ENCODE data around the gene IQSEC3. TPM values are rescaled to one million over a fixed set of nuclear protein-coding genes. Genes with fewer than 3 reads are reported as not detected.

Gene IQSEC3
- total RNA-seq, 1 experiment from 2014 or later: 1.7 TPM

DNA sequence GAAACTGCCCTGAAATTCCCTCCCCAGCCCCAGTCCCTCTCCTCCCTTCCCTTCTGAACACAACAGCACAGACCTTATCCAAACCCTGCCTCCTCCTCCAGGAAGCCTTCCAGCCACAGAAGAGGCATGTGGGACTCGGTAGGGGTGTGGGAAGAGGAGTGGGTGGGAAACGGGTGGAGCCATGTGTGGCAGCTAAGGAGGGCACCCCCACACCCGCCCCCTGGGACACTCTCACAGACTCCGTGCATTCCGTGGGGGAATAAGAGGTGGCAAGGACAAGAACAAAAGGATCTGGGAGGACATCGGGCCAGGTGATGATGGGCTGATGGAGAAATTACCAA lies 123.0 kb downstream of the IQSEC3 start (continued):
- TF ChIP-seq ELF4 (CRISPR knock-in tag; IDR thresholded peaks at IDR 0.05; ENCODE audit: low read depth) (no peak), ZNF121 (CRISPR knock-in tag; IDR thresholded peaks at IDR 0.05) (no peak), ZNF671 (CRISPR knock-in tag; IDR thresholded peaks at IDR 0.05) (no peak)

GRCh38 chr12:190881-191280 lies 124.3 kb downstream of the IQSEC3 start:
- no peaks in the 10 kb centered on the region for H3K4me1 Mint-ChIP-seq
- peaks cover 45% of the 10 kb centered on the region for H3K27me3 Mint-ChIP-seq (ENCODE audit: low read depth)
- ATAC-seq (no peak), DNase-seq (ENCODE audit: low spot score) (no peak)
- no peak overlapping the region for H3K27ac Mint-ChIP-seq
- TF ChIP-seq, protein P1, sequence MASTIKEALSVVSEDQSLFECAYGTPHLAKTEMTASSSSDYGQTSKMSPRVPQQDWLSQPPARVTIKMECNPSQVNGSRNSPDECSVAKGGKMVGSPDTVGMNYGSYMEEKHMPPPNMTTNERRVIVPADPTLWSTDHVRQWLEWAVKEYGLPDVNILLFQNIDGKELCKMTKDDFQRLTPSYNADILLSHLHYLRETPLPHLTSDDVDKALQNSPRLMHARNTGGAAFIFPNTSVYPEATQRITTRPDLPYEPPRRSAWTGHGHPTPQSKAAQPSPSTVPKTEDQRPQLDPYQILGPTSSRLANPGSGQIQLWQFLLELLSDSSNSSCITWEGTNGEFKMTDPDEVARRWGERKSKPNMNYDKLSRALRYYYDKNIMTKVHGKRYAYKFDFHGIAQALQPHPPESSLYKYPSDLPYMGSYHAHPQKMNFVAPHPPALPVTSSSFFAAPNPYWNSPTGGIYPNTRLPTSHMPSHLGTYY (CRISPR knock-in tag; IDR thresholded peaks at IDR 0.05): no peak
- TF ChIP-seq NR2C2 (CRISPR knock-in tag; IDR thresholded peaks at IDR 0.05): no peak
- no peak for TF ChIP-seq HMGXB4 (CRISPR knock-in tag; IDR thresholded peaks at IDR 0.05)
- no peak for TF ChIP-seq ZNF317 (CRISPR knock-in tag; IDR thresholded peaks at IDR 0.05; ENCODE audit: borderline replicate concordance, low read depth)
- TF ChIP-seq GABPB1 (CRISPR knock-in tag; IDR thresholded peaks at IDR 0.05): no peak
- peaks cover 6% of the 10 kb centered on the region for H3K9me3 Mint-ChIP-seq
- ChIA-PET POLR2A (interaction anchor here (1.2 kb wide), 1 partner anchor 29 kb away, joined by 4 read pairs; no protein-coding TSS in a partner anchor), CTCF (interaction anchor here (1.1 to 4.2 kb wide), 4 partner anchors 11 to 30 kb away, joined by 3 to 52 read pairs (median 6); no protein-coding TSS in a partner anchor)
- no peak overlapping the region for H3K4me3 Mint-ChIP-seq
- H3K36me3 Mint-ChIP-seq: 0 out of 2 replicates have a peak, but pooled peaks cover 3% of the 10 kb centered on the region

GRCh38 chr12:191541-191940 lies 125.0 kb downstream of the IQSEC3 start:
- Mint-ChIP-seq H3K27me3 (ENCODE audit: low read depth) (peaks cover 42% of the 10 kb centered on the region), H3K36me3 (0 out of 2 replicates have a peak, but pooled peaks cover 3% of the 10 kb centered on the region), H3K4me3 (no peak overlapping the region), H3K4me1 (no peaks in the 10 kb centered on the region), H3K9me3 (peaks cover 6% of the 10 kb centered on the region), H3K27ac (no peak overlapping the region)
- DNase-seq (ENCODE audit: low spot score) (no peak), ATAC-seq (no peak)
- POLR2A ChIA-PET: no interaction called here
- TF ChIP-seq GTF2I (CRISPR knock-in tag; conservative IDR thresholded peaks at IDR 0.05) (no peak), TEAD4 (CRISPR knock-in tag; IDR thresholded peaks at IDR 0.05) (no peak), ZNF232 (CRISPR knock-in tag; IDR thresholded peaks at IDR 0.05) (no peak), NR3C1 (CRISPR knock-in tag; conservative IDR thresholded peaks at IDR 0.05; ENCODE audit: low read depth) (no peak), EMX1 (CRISPR knock-in tag; IDR thresholded peaks at IDR 0.05) (no peak), ZNF138 (CRISPR knock-in tag; conservative IDR thresholded peaks at IDR 0.05) (no peak), HMGA2 (CRISPR knock-in tag; IDR thresholded peaks at IDR 0.05) (no peak), TP53 (CRISPR knock-in tag; IDR thresholded peaks at IDR 0.05) (no peak), ATF2 (CRISPR knock-in tag; IDR thresholded peaks at IDR 0.05; ENCODE audit: borderline replicate concordance, low read depth) (no peak), HMGXB4 (CRISPR knock-in tag; IDR thresholded peaks at IDR 0.05) (no peak), ZNF425 (CRISPR knock-in tag; conservative IDR thresholded peaks at IDR 0.05) (no peak)
- TF ChIP-seq, protein P2, sequence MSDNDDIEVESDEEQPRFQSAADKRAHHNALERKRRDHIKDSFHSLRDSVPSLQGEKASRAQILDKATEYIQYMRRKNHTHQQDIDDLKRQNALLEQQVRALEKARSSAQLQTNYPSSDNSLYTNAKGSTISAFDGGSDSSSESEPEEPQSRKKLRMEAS (CRISPR knock-in tag; IDR thresholded peaks at IDR 0.05): no peak
- TF ChIP-seq, protein P3, sequence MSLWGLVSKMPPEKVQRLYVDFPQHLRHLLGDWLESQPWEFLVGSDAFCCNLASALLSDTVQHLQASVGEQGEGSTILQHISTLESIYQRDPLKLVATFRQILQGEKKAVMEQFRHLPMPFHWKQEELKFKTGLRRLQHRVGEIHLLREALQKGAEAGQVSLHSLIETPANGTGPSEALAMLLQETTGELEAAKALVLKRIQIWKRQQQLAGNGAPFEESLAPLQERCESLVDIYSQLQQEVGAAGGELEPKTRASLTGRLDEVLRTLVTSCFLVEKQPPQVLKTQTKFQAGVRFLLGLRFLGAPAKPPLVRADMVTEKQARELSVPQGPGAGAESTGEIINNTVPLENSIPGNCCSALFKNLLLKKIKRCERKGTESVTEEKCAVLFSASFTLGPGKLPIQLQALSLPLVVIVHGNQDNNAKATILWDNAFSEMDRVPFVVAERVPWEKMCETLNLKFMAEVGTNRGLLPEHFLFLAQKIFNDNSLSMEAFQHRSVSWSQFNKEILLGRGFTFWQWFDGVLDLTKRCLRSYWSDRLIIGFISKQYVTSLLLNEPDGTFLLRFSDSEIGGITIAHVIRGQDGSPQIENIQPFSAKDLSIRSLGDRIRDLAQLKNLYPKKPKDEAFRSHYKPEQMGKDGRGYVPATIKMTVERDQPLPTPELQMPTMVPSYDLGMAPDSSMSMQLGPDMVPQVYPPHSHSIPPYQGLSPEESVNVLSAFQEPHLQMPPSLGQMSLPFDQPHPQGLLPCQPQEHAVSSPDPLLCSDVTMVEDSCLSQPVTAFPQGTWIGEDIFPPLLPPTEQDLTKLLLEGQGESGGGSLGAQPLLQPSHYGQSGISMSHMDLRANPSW (CRISPR knock-in tag; conservative IDR thresholded peaks at IDR 0.05; ENCODE audit: low read depth): no peak
- TF ChIP-seq, protein P4, sequence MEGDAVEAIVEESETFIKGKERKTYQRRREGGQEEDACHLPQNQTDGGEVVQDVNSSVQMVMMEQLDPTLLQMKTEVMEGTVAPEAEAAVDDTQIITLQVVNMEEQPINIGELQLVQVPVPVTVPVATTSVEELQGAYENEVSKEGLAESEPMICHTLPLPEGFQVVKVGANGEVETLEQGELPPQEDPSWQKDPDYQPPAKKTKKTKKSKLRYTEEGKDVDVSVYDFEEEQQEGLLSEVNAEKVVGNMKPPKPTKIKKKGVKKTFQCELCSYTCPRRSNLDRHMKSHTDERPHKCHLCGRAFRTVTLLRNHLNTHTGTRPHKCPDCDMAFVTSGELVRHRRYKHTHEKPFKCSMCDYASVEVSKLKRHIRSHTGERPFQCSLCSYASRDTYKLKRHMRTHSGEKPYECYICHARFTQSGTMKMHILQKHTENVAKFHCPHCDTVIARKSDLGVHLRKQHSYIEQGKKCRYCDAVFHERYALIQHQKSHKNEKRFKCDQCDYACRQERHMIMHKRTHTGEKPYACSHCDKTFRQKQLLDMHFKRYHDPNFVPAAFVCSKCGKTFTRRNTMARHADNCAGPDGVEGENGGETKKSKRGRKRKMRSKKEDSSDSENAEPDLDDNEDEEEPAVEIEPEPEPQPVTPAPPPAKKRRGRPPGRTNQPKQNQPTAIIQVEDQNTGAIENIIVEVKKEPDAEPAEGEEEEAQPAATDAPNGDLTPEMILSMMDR (IDR thresholded peaks at IDR 0.05): no peak
- CTCF ChIA-PET: interaction anchor here (1.3 to 4.2 kb wide), 2 partner anchors 12 to 29 kb away, joined by 4 to 52 read pairs; no protein-coding TSS in a partner anchor
